T-cell (primary cell): Measurements from ENCODE around the gene TLL1. TPM values are rescaled to one million over a fixed set of nuclear protein-coding genes. Genes with fewer than 3 reads are reported as not detected.

Source experiments
- ATAC-seq, 4 experiments: fragments of 200-7000 bp in 3 of 4; fragments of 150-1000 bp in 1 of 4; cut with Tn5 transposase; replicated peaks in 1 of 4; 1 replicate in 3 of 4; 2 replicates in 1 of 4; pipeline ENCODE4 v1.10.0; 2021; ENCODE audit warnings: moderate library complexity in 3 of 4, mild to moderate bottlenecking in 2 of 4, moderate number of reproducible peaks in 1 of 4
- CTCF ChIA-PET, 2 donors: fragments of 300-600 bp; sonication (Branson Sonifier 250); formaldehyde crosslinking; loops; one replicate each; lab custom pipeline; 2022; ENCODE audit warnings: antibody characterized with exemption in 2 of 2; lab: Charles Lee
- POLR2A ChIA-PET, 2 donors: fragments of 300-600 bp; sonication (Branson Sonifier 250); formaldehyde crosslinking; loops; one replicate each; lab custom pipeline; 2022; ENCODE audit warnings: antibody characterized with exemption in 2 of 2; lab: Charles Lee
- DNase-seq, 35 experiments: peaks; one replicate each; pipeline versions ENCODE4 v3.0.0 to v3.0.0-alpha.2; 2013 to 2023
- H3K27ac ChIP-seq: one replicate; pipeline ENCODE4 v1.5.1; 2013; ENCODE audit warnings: low read length
- H3K27me3 ChIP-seq, 2 experiments: replicated peaks in 1 of 2; 1 replicate in 1 of 2; 2 replicates in 1 of 2; pipeline versions ENCODE4 v1.6.1 to v1.7.0; 2013; ENCODE audit warnings: low read length in 1 of 2, mixed read lengths in 1 of 2; ENCODE audit not compliant: control insufficient read depth in 2 of 2, insufficient read depth in 2 of 2; ENCODE audit errors: extremely low read depth in 1 of 2
- H3K36me3 ChIP-seq, 2 donors: 1 replicate in 1 of 2; 2 replicates in 1 of 2; pipeline versions ENCODE4 v1.6.1 to v1.7.0; 2013; ENCODE audit warnings: low read length in 1 of 2; ENCODE audit not compliant: control insufficient read depth in 2 of 2, insufficient read depth in 1 of 2; ENCODE audit errors: extremely low read depth in 1 of 2
- H3K4me1 ChIP-seq, 2 experiments: 1 replicate in 1 of 2; 2 replicates in 1 of 2; pipeline versions ENCODE4 v1.6.1 to v1.7.0; 2013; ENCODE audit warnings: low read length in 2 of 2, mixed read lengths in 1 of 2; ENCODE audit not compliant: insufficient read depth in 2 of 2, control insufficient read depth in 1 of 2; ENCODE audit errors: extremely low read depth in 1 of 2
- H3K4me3 ChIP-seq, 2 donors: 1 replicate in 1 of 2; 2 replicates in 1 of 2; pipeline versions ENCODE4 v1.5.1 to v1.7.0; 2013; ENCODE audit warnings: mild to moderate bottlenecking in 2 of 2, low read length in 1 of 2, moderate library complexity in 1 of 2; ENCODE audit not compliant: control insufficient read depth in 1 of 2; ENCODE audit errors: extremely low read depth in 1 of 2
- H3K9me3 ChIP-seq: 2 replicates; pipeline ENCODE4 v1.7.0; 2013
- H3K27ac Mint-ChIP-seq, 2 donors: one replicate each; pipeline ENCODE4 v1.8.0; 2020 to 2021; ENCODE audit warnings: mild to moderate bottlenecking in 2 of 2, mixed read lengths in 2 of 2
- H3K27me3 Mint-ChIP-seq, 2 donors: one replicate each; pipeline ENCODE4 v1.8.0; 2021 to 2022; ENCODE audit warnings: mixed read lengths in 2 of 2
- H3K36me3 Mint-ChIP-seq: one replicate; pipeline ENCODE4 v1.8.0; 2021; ENCODE audit warnings: mixed read lengths
- H3K4me1 Mint-ChIP-seq, 3 donors: one replicate each; pipeline ENCODE4 v1.8.0; 2020 to 2022; ENCODE audit warnings: mixed read lengths in 3 of 3, mild to moderate bottlenecking in 1 of 3
- H3K4me3 Mint-ChIP-seq, 3 donors: one replicate each; pipeline ENCODE4 v1.8.0; 2020 to 2022; ENCODE audit warnings: mild to moderate bottlenecking in 3 of 3, mixed read lengths in 3 of 3, moderate library complexity in 3 of 3
- H3K9me3 Mint-ChIP-seq, 3 donors: one replicate each; pipeline ENCODE4 v1.8.0; 2020 to 2022; ENCODE audit warnings: mixed read lengths in 3 of 3
- WGBS: methylation state at CpG from one replicate; pipeline ENCODE4 v1.1.5; 2013; ENCODE audit warnings: missing lambda C conversion rate; ENCODE audit not compliant: insufficient coverage; 5-methylcytosine and 5-hydroxymethylcytosine counted together
- total RNA-seq, 35 experiments: library from RNA in 6 of 35; stranded (reverse) in 6 of 35; fragments of 120-200 nt in 1 of 35; gene quantifications; one replicate each; pipeline versions ENCODE4 v1.2.1 to v1.2.4 and lab custom pipeline; 2013 to 2026

Gene TLL1
- total RNA-seq, 5 donors from 2014 or later (not counting 1 experiment from before 2014, with no cell fraction given), result not detected

DNA sequence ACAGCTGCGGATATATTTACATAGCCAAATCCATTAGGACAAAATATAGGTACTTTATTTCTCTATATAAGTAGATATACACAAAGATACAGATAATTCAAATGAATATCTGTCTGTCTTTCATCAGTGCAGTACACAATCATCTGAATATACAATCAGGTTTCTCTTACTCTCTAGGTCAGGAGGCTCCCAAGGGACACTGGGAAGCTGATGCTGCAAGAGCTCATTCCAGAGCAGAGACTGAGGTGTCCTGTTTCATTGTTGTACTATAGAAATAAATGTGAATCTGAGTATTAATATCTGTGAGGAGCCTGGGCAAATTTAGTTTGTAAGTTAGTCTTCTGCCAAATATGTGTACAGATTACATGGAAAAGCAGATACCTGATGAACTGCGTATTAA, 4.2 kb downstream of the TLL1 start:
- peaks cover 0 to 14% (median 9%) of the 10 kb centered on the region in 3 donors for H3K4me1 Mint-ChIP-seq
- no peak overlapping the region for H3K4me3 Mint-ChIP-seq
- DNase-seq (no peak), ATAC-seq (no peak)
- Histone ChIP-seq H3K4me3 (no peak overlapping the region), H3K27ac (no peak overlapping the region), H3K36me3 (no peaks in the 10 kb centered on the region), H3K9me3 (no peaks in the 10 kb centered on the region), H3K4me1 (peaks cover 0 to 10% of the 10 kb centered on the region in 2 experiments), H3K27me3 (peaks cover 13 to 26% of the 10 kb centered on the region in 2 experiments)
- no peak overlapping the region for H3K27ac Mint-ChIP-seq
- H3K27me3 Mint-ChIP-seq, result peaks cover 37 to 43% of the 10 kb centered on the region in 2 donors
- POLR2A ChIA-PET, result no interaction called here
- no CpG with 5 or more reads among the region's 2 CpGs for WGBS
- H3K36me3 Mint-ChIP-seq, result no peaks in the 10 kb centered on the region
- CTCF ChIA-PET, result no interaction called here
- peaks cover 0 to 6% (median 0%) of the 10 kb centered on the region in 3 donors for H3K9me3 Mint-ChIP-seq

- Histone ChIP-seq H3K27me3 (peaks cover 4 to 7% of the 10 kb centered on the region in 2 experiments), H3K9me3 (no peaks in the 10 kb centered on the region), H3K27ac (no peak overlapping the region), H3K36me3 (no peaks in the 10 kb centered on the region), H3K4me3 (no peak overlapping the region), H3K4me1 (no peaks in the 10 kb centered on the region)
- H3K4me1 Mint-ChIP-seq, result peaks cover 0 to 5% (median 2%) of the 10 kb centered on the region in 3 donors
- ChIA-PET POLR2A (no interaction called here), CTCF (interaction anchor here in 1 of 2 donors (0.6 kb wide), 1 partner anchor 13 kb away, joined by 3 read pairs; no protein-coding TSS in a partner anchor)
- DNase-seq, result no peak
- H3K9me3 Mint-ChIP-seq, result peaks cover 0 to 6% (median 0%) of the 10 kb centered on the region in 3 donors
- ATAC-seq, result no peak
- H3K4me3 Mint-ChIP-seq, result no peak overlapping the region
- no CpG with 5 or more reads among the region's 3 CpGs for WGBS
- H3K27me3 Mint-ChIP-seq, result peaks cover 17 to 28% of the 10 kb centered on the region in 2 donors
- H3K36me3 Mint-ChIP-seq, result no peaks in the 10 kb centered on the region
- no peak overlapping the region for H3K27ac Mint-ChIP-seq
These were observed 6.6 kb downstream of the TLL1 start for GRCh38 chr4:165879641-165880040.

GRCh38 chr4:165894159-165894558, 21.1 kb downstream of the TLL1 start:
- no peaks in the 10 kb centered on the region for H3K36me3 ChIP-seq
- no peaks in the 10 kb centered on the region for H3K36me3 Mint-ChIP-seq
- no peak overlapping the region for H3K4me3 Mint-ChIP-seq
- DNase-seq, result no peak
- no peak overlapping the region for H3K27ac ChIP-seq
- H3K9me3 Mint-ChIP-seq, result peaks cover 4 to 26% (median 18%) of the 10 kb centered on the region in 3 donors
- no peak overlapping the region for H3K27ac Mint-ChIP-seq
- ChIA-PET CTCF (no interaction called here), POLR2A (no interaction called here)
- no peaks in the 10 kb centered on the region for H3K4me1 ChIP-seq
- H3K27me3 Mint-ChIP-seq, result no peaks in the 10 kb centered on the region
- no peak for ATAC-seq
- no peak overlapping the region for H3K4me3 ChIP-seq
- no peaks in the 10 kb centered on the region for H3K9me3 ChIP-seq
- no peaks in the 10 kb centered on the region for H3K27me3 ChIP-seq
- WGBS, result no CpG with 5 or more reads among the region's 1 CpG
- H3K4me1 Mint-ChIP-seq, result no peaks in the 10 kb centered on the region

GRCh38 chr4:165905405-165906027, 32.5 kb downstream of the TLL1 start:
- POLR2A ChIA-PET, result no interaction called here

GRCh38 chr4:165906272-165906671, 33.2 kb downstream of the TLL1 start:
- no peaks in the 10 kb centered on the region for H3K4me1 Mint-ChIP-seq
- no peaks in the 10 kb centered on the region for H3K4me1 ChIP-seq
- POLR2A ChIA-PET, result no interaction called here
- DNase-seq (no peak), ATAC-seq (no peak)
- no peak overlapping the region for H3K4me3 ChIP-seq
- H3K27me3 Mint-ChIP-seq, result no peaks in the 10 kb centered on the region
- H3K27ac ChIP-seq, result no peak overlapping the region
- peaks cover 0 to 3% of the 10 kb centered on the region in 2 experiments for H3K27me3 ChIP-seq
- no peak overlapping the region for H3K27ac Mint-ChIP-seq
- H3K4me3 Mint-ChIP-seq, result no peak overlapping the region
- no peaks in the 10 kb centered on the region for H3K36me3 ChIP-seq
- H3K36me3 Mint-ChIP-seq, result no peaks in the 10 kb centered on the region
- peaks cover 0 to 3% (median 0%) of the 10 kb centered on the region in 3 donors for H3K9me3 Mint-ChIP-seq
- H3K9me3 ChIP-seq, result no peaks in the 10 kb centered on the region
- CTCF ChIA-PET, result no interaction called here
- no CpG with 5 or more reads among the region's 1 CpG for WGBS

More at GRCh38 chr4:165905405-165906027, 32.5 kb downstream of the TLL1 start:
- H3K4me1 Mint-ChIP-seq, result no peaks in the 10 kb centered on the region
- H3K36me3 ChIP-seq, result no peaks in the 10 kb centered on the region
- peaks cover 0 to 3% of the 10 kb centered on the region in 2 experiments for H3K27me3 ChIP-seq
- no peaks in the 10 kb centered on the region for H3K27me3 Mint-ChIP-seq
- H3K9me3 Mint-ChIP-seq, result peaks cover 0 to 6% (median 3%) of the 10 kb centered on the region in 3 donors
- no peaks in the 10 kb centered on the region for H3K4me1 ChIP-seq
- no peak overlapping the region for H3K4me3 ChIP-seq
- no peak overlapping the region for H3K27ac ChIP-seq
- CTCF ChIA-PET, result no interaction called here
- H3K36me3 Mint-ChIP-seq, result no peaks in the 10 kb centered on the region
- H3K27ac Mint-ChIP-seq, result no peak overlapping the region
- ATAC-seq, result no peak
- H3K9me3 ChIP-seq, result no peaks in the 10 kb centered on the region
- DNase-seq, result no peak
- no peak overlapping the region for H3K4me3 Mint-ChIP-seq
- WGBS, result no CpG with 5 or more reads among the region's 6 CpGs

DNA sequence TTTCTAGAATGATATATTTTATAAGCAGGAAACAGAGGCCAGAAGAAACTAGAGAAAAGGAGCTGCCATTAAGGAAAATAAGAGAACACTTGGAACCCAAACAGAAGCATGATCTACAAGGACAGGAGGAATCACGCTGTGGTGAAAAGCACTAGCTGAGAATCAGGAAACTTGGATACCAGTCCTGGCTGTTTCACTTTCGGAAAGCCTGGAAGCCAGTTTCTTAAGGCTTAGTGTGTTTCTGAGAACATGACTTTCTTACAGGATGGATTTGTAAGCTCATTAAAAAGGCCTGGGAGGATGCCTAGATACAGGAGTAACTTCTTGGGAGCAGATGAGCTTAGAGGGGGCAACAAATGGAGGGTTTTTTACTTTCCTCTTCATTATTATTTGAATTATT, 36.9 kb downstream of the TLL1 start:
- Histone ChIP-seq H3K36me3 (no peaks in the 10 kb centered on the region), H3K27me3 (no peaks in the 10 kb centered on the region), H3K4me3 (no peak overlapping the region), H3K27ac (no peak overlapping the region), H3K4me1 (no peaks in the 10 kb centered on the region), H3K9me3 (no peaks in the 10 kb centered on the region)
- WGBS, result 79% methylated on average over 2 of the region's 2 CpGs
- ATAC-seq (no peak), DNase-seq (no peak)
- Mint-ChIP-seq H3K9me3 (peaks cover 0 to 4% (median 0%) of the 10 kb centered on the region in 3 donors), H3K4me3 (no peak overlapping the region), H3K27me3 (no peaks in the 10 kb centered on the region), H3K27ac (no peak overlapping the region), H3K36me3 (no peaks in the 10 kb centered on the region), H3K4me1 (no peaks in the 10 kb centered on the region)
- ChIA-PET CTCF (no interaction called here), POLR2A (no interaction called here)
